Tibial nerve (tissue), 4 donors: ENCODE data around the gene C10orf71.

Source experiments
- EP300 ChIP-seq, 2 donors: sonication (generic); formaldehyde crosslinking; IDR thresholded peaks; one replicate each; pipeline ENCODE4 v1.6.1; 2017; ENCODE audit warnings: antibody characterized with exemption in 2 of 2, mild to moderate bottlenecking in 1 of 2
- TF ChIP-seq, protein P1 (sequence below), 5 experiments: fragments of 200-600 bp in 3 of 5; fragments of 450-650 bp in 2 of 5; sonication (generic) in 3 of 5; IDR thresholded peaks; one replicate each; pipeline ENCODE4 v1.5.1; 2016 to 2019; ENCODE audit warnings: antibody characterized with exemption in 5 of 5, mild to moderate bottlenecking in 3 of 5, moderate library complexity in 2 of 5

DNA sequence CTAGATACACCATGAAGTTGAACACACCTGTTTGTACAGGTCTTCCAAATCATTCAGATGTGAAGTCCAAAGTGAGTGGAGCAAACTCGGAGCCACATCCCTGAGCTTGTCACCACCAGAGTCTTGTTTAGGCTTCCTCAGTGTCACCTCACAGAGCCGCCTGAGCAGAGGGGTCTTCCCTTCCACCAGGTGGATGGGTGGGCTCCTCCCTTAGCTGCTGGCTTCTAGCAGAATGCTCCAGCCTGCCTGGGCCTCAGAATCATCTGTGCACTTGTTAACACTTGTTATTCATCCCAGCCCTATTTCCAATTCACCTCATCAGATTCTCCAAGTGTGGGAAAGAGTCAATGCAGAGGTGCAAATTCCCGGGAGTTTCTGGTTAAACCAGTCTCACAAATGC lies 32.5 kb downstream of the C10orf71 start:
- TF ChIP-seq, protein P1, sequence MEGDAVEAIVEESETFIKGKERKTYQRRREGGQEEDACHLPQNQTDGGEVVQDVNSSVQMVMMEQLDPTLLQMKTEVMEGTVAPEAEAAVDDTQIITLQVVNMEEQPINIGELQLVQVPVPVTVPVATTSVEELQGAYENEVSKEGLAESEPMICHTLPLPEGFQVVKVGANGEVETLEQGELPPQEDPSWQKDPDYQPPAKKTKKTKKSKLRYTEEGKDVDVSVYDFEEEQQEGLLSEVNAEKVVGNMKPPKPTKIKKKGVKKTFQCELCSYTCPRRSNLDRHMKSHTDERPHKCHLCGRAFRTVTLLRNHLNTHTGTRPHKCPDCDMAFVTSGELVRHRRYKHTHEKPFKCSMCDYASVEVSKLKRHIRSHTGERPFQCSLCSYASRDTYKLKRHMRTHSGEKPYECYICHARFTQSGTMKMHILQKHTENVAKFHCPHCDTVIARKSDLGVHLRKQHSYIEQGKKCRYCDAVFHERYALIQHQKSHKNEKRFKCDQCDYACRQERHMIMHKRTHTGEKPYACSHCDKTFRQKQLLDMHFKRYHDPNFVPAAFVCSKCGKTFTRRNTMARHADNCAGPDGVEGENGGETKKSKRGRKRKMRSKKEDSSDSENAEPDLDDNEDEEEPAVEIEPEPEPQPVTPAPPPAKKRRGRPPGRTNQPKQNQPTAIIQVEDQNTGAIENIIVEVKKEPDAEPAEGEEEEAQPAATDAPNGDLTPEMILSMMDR (IDR thresholded peaks at IDR 0.05): no peak
- no peak for TF ChIP-seq EP300 (IDR thresholded peaks at IDR 0.05)
